ENCODE results near the gene TLX2. TPM values are rescaled to one million over a fixed set of nuclear protein-coding genes. Genes with fewer than 3 reads are reported as not detected.

Gene TLX2
- total RNA-seq, 2 donors from 2014 or later, result 0.12 to 0.40 TPM

DNA sequence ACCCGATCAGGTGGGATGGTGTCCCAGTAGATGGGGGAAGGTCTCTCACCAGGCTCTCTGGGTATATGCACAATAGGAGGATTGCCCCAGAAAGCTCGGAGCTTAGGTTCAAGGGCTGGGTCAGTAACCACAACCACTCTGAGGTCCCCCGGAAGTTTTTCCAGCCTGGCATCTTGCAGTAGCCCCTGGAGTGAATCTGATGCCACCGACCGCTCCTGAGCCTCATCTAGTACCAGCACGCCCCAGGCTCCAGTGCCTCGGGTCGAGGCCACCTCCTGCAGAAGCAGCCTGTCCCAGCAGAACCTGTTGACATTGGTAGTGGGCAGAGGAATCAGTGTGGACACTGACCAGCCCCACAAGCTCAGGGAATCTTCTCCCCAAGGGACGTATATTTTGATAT, 9.8 kb downstream of the TLX2 start:
- H3K27me3 ChIP-seq, result no peaks in the 10 kb centered on the region
- intact Hi-C loops (cut with DNase I), result no loop called here
- H3K9me3 ChIP-seq, result no peaks in the 10 kb centered on the region
- TF ChIP-seq CTCF (IDR thresholded peaks at IDR 0.05), result no peak
- no peak overlapping the region for H3K4me3 ChIP-seq
- H3K27ac ChIP-seq, result no peak overlapping the region
- H3K4me1 ChIP-seq, result no peaks in the 10 kb centered on the region
- H3K9ac ChIP-seq (ENCODE audit: low read depth in 2 of 2, low read length in 2 of 2), result no peak overlapping the region
- DNase-seq, result no peak
- H3K36me3 ChIP-seq, result peaks cover 9% of the 10 kb centered on the region

DNA sequence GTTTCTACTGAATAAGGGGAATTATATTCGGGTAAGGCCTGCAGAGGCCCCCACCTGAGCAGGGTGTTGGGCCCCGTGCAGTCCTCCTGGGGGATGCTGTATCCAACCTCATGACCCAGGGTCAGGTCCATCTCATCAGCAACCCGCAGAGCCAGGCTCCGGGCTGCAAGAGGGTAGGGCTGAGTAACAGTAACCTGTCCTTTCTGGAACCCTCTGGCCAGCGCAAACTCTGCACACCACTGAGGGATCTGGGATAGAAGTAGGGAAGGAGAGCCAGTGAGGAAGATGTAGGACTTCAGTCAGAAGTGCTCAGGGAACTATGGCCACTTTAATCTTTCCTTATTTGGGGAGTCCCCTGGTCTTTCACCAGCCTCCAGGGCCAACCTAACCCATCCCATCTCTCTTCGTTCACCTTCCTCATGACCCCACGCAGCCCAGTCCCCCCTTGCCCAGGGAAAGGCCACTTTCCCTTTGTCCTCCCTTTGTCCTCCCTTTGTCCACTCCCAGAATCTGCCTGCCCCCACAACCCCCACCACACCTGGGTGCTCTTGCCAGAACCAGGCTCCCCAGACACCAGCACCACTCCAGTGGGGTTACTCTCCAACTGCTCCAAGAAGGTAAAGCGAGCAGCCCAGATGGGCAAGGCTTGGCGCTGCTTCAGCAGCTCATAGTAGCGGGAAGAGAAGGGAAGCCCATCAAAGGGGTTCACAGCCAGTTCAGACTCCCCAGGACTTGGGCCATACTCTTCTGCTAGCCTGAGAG, 10.9 kb downstream of the TLX2 start:
- intact Hi-C loops (cut with DNase I), result no loop called here
- Histone ChIP-seq H3K4me3 (peak overlapping the region; percentile 16), H3K36me3 (peaks cover 9% of the 10 kb centered on the region), H3K4me1 (no peaks in the 10 kb centered on the region), H3K9me3 (no peaks in the 10 kb centered on the region), H3K9ac (ENCODE audit: low read depth in 2 of 2, low read length in 2 of 2) (peak overlapping the region in 1 of 2 donors; percentile 80), H3K27ac (no peak overlapping the region), H3K27me3 (no peaks in the 10 kb centered on the region)
- no peak for DNase-seq
- TF ChIP-seq CTCF (IDR thresholded peaks at IDR 0.05), result no peak

DNA sequence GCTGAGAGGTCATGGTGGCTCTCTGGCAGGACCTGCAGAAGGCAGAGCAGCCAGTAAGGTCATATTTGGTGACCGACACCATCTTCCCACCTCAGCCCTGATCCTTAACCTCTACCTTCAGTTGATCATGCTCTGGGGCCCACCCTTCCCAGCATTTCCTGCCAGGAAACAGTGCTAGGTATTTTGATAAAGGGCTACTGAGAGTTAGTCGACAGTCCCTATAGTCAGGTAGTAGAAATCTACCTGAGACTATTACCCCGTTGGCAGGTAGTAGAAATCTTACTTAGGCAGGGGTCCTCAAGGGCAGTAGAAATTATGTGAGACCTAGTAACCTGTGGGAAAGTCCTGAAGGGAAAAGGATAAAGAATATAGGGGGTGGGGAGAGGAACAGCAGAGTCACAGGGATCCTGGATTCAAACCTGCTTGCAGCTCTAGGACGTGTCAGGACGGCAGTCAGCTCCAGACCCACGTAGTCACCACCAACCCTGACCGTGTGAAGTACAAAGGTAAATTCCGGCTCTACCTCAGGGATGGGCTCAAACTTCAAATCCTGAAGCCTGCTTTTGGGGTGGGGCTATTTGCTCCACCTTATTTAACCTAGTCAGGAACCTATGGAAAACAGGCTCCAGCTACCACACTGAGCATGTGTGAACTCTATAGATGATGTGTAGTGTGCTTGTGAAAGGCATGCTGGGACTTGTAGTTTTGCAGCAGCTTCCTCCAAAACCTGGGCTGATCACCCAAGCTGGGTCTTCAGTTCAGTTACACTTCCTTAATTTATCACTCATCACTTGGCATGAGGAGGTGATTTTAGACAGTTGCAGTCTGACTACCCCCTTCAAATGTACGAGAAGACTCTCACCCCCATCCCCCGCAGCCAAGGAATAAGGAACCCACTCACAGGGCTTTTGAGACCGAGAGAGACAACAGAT, 11.7 kb downstream of the TLX2 start, which contains the start of gene DQX1:
Gene DQX1 (minus strand): TSS at position 515 of the 932 bp plus-strand sequence. CDS start 502 bp downstream, at position 13.
- intact Hi-C loops (cut with DNase I), result no loop called here
- Histone ChIP-seq H3K9ac (ENCODE audit: low read depth in 2 of 2, low read length in 2 of 2) (peak within 1 kb of the TSS in 1 of 2 donors; percentile 80), H3K9me3 (no peaks in the 10 kb centered on the region), H3K27ac (no peak within 1 kb of the TSS), H3K4me3 (peak within 1 kb of the TSS; percentile 16), H3K4me1 (no peaks in the 10 kb centered on the region), H3K36me3 (peaks cover 9% of the 10 kb centered on the region), H3K27me3 (no peaks in the 10 kb centered on the region)
- TF ChIP-seq CTCF (IDR thresholded peaks at IDR 0.05), result no peak
- DNase-seq, result peak; percentile 87

- no peaks in the 10 kb centered on the region for H3K27me3 ChIP-seq
- H3K9me3 ChIP-seq, result no peaks in the 10 kb centered on the region
- H3K4me3 ChIP-seq, result no peak overlapping the region
- intact Hi-C loops (cut with DNase I), result no loop called here
- H3K4me1 ChIP-seq, result no peaks in the 10 kb centered on the region
- no peak for DNase-seq
- no peak overlapping the region for H3K9ac ChIP-seq (ENCODE audit: low read depth in 2 of 2, low read length in 2 of 2)
- peaks cover 9% of the 10 kb centered on the region for H3K36me3 ChIP-seq
- H3K27ac ChIP-seq, result no peak overlapping the region
- TF ChIP-seq CTCF (IDR thresholded peaks at IDR 0.05), result no peak
Measured at GRCh38 chr2:74526649-74527230, 12.5 kb downstream of the TLX2 start.

GRCh38 chr2:74527741-74528140, 13.5 kb downstream of the TLX2 start:
- Histone ChIP-seq H3K4me3 (no peak overlapping the region), H3K4me1 (no peaks in the 10 kb centered on the region), H3K27ac (no peak overlapping the region), H3K36me3 (peaks cover 9% of the 10 kb centered on the region), H3K9ac (ENCODE audit: low read depth in 2 of 2, low read length in 2 of 2) (peak overlapping the region in 1 of 2 donors; percentile 93), H3K27me3 (no peaks in the 10 kb centered on the region), H3K9me3 (no peaks in the 10 kb centered on the region)
- intact Hi-C loops (cut with DNase I), result no loop called here
- DNase-seq, result no peak
- no peak for TF ChIP-seq CTCF (IDR thresholded peaks at IDR 0.05)
